ENCODE measurements around the gene RERE. TPM values are rescaled to one million over a fixed set of nuclear protein-coding genes. Genes with fewer than 3 reads are reported as not detected.

Gene RERE
- polyA plus RNA-seq, 1 of the 3 experiments (the other 2 are of a cell fraction), result 8.1 TPM

DNA sequence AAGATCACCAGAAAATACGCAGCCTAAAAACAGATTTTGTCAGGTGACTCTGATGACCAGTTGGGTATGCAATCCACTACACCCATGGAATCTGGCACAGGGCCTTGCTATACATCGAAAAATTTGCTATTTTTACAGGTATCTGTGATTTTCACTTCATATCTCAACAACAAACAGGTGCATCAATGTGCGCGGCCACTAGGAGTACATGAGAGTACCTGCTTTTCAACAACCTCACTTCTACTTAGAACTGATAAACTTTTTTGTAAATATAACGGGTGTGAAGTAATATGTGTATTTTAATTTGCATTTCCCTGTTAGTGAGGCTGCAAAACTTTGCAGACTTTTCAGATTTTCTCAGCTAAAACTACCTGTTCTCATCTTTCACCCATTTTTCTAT lies 418.8 kb downstream of the RERE start:
- ChIA-PET CTCF (interaction anchor here (1.4 to 1.7 kb wide), 2 partner anchors 12 to 22 kb away, joined by 3 to 4 read pairs; no protein-coding TSS in a partner anchor), POLR2A (no interaction called here)
- Histone ChIP-seq H3K4me1 (ENCODE audit: control insufficient read depth in 1 of 2, insufficient read depth in 2 of 2, low read depth in 1 of 2, low read length in 1 of 2) (peaks cover 27 to 44% of the 10 kb centered on the region in 2 experiments), H3F3A (replicated peaks; ENCODE audit: insufficient read depth) (peaks cover 43% of the 10 kb centered on the region), H4K20me1 (ENCODE audit: insufficient read depth) (peaks cover 15% of the 10 kb centered on the region; the same call in 1 of the 2 replicates), H3K9ac (no peak overlapping the region), H3K4me2 (no peak overlapping the region), H3K36me3 (replicated peaks in 1 of 2; ENCODE audit: control insufficient read depth in 1 of 2, insufficient read depth in 2 of 2, low read length in 1 of 2) (peaks cover 2 to 6% of the 10 kb centered on the region in 2 experiments), H3K79me2 (ENCODE audit: insufficient read depth) (peaks cover 45% of the 10 kb centered on the region), H3K27ac (ENCODE audit: low read depth in 2 of 2, low read length in 1 of 2) (peak overlapping the region in 1 of 2 experiments; percentile 93; a peak in 1 of 4 replicates), H3K4me3 (ENCODE audit: low read depth in 2 of 2, low read length in 1 of 2) (no peak overlapping the region), H2AFZ (ENCODE audit: low read depth) (no peak overlapping the region), H3K27me3 (ENCODE audit: insufficient read depth) (no peaks in the 10 kb centered on the region), H3K9me3 (no peaks in the 10 kb centered on the region), H3K9me2 (no peaks in the 10 kb centered on the region)
- WGBS (ENCODE audit: low lambda C conversion rate), result 95% methylated on average over 5 of the region's 5 CpGs
- TF ChIP-seq RFX5 (IDR thresholded peaks at IDR 0.05; ENCODE audit: low read length), result no peak
- TF ChIP-seq, protein P1, sequence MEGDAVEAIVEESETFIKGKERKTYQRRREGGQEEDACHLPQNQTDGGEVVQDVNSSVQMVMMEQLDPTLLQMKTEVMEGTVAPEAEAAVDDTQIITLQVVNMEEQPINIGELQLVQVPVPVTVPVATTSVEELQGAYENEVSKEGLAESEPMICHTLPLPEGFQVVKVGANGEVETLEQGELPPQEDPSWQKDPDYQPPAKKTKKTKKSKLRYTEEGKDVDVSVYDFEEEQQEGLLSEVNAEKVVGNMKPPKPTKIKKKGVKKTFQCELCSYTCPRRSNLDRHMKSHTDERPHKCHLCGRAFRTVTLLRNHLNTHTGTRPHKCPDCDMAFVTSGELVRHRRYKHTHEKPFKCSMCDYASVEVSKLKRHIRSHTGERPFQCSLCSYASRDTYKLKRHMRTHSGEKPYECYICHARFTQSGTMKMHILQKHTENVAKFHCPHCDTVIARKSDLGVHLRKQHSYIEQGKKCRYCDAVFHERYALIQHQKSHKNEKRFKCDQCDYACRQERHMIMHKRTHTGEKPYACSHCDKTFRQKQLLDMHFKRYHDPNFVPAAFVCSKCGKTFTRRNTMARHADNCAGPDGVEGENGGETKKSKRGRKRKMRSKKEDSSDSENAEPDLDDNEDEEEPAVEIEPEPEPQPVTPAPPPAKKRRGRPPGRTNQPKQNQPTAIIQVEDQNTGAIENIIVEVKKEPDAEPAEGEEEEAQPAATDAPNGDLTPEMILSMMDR (IDR thresholded peaks at IDR 0.05), result peak; percentile 25; the same call in 1 of the 2 replicates
- DNase-seq, result no peak

DNA sequence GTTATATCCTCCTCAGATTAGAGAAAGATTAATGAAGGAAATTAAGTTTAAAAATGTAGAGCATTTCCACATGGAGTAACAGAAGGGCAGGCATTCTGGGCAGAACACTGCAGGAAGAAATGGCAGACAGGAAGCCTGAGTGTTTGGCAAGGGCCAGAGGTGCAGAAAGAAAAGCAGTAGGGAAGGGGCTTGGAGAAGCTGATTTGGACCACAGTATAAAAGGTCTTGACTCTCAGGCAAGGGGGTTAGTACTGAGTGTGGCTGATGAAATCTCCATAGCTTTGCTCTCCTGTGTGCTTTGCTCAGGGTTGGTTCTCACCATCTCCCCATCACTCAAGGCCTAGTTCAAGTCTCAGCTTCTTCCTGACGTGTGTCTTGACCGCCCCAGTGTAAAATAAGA lies 419.4 kb downstream of the RERE start:
- 100% methylated on average over 2 of the region's 2 CpGs for WGBS (ENCODE audit: low lambda C conversion rate)
- H3K27me3 ChIP-seq (ENCODE audit: insufficient read depth), result no peaks in the 10 kb centered on the region
- DNase-seq, result no peak
- H4K20me1 ChIP-seq (ENCODE audit: insufficient read depth), result peaks cover 15% of the 10 kb centered on the region; the same call in 1 of the 2 replicates
- H3K4me2 ChIP-seq, result peak overlapping the region; percentile 34; the same call in 1 of the 2 replicates
- peak overlapping the region; percentile 60; the same call in 1 of the 2 replicates for H3K9ac ChIP-seq
- peaks cover 44% of the 10 kb centered on the region for H3K79me2 ChIP-seq (ENCODE audit: insufficient read depth)
- H2AFZ ChIP-seq (ENCODE audit: low read depth), result no peak overlapping the region
- H3K27ac ChIP-seq (ENCODE audit: low read depth in 2 of 2, low read length in 1 of 2), result peak overlapping the region; percentile 60 to 93
- ChIA-PET POLR2A (no interaction called here), CTCF (interaction anchor here (1.4 to 2.5 kb wide), 3 partner anchors 11 to 21 kb away, joined by 3 to 9 read pairs (median 4); no protein-coding TSS in a partner anchor)
- TF ChIP-seq FOXJ3 (CRISPR knock-in tag; IDR thresholded peaks at IDR 0.05) (no peak), RFX5 (IDR thresholded peaks at IDR 0.05; ENCODE audit: low read length) (no peak), GABPA (IDR thresholded peaks at IDR 0.05; ENCODE audit: low read depth) (no peak), POLR2AphosphoS5 (IDR thresholded peaks at IDR 0.05; ENCODE audit: low read depth, low read length) (no peak), TAF1 (IDR thresholded peaks at IDR 0.05; ENCODE audit: borderline replicate concordance, low read depth, low read length) (no peak), MEF2A (IDR thresholded peaks at IDR 0.05; ENCODE audit: borderline replicate concordance, low read depth) (no peak), SIN3A (IDR thresholded peaks at IDR 0.05; ENCODE audit: borderline replicate concordance, low read depth, low read length) (no peak), EP300 (IDR thresholded peaks at IDR 0.05; ENCODE audit: borderline replicate concordance in 1 of 2, low read depth in 1 of 2, low read length in 1 of 2) (no peak), ELF1 (IDR thresholded peaks at IDR 0.05) (no peak), JUND (IDR thresholded peaks at IDR 0.05) (no peak), GATA2 (CRISPR knock-in tag; IDR thresholded peaks at IDR 0.05) (no peak), SMC3 (IDR thresholded peaks at IDR 0.05; ENCODE audit: low read depth, low read length) (no peak)
- TF ChIP-seq, protein P2, sequence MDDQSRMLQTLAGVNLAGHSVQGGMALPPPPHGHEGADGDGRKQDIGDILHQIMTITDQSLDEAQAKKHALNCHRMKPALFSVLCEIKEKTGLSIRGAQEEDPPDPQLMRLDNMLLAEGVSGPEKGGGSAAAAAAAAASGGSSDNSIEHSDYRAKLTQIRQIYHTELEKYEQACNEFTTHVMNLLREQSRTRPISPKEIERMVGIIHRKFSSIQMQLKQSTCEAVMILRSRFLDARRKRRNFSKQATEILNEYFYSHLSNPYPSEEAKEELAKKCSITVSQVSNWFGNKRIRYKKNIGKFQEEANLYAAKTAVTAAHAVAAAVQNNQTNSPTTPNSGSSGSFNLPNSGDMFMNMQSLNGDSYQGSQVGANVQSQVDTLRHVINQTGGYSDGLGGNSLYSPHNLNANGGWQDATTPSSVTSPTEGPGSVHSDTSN (IDR thresholded peaks at IDR 0.05), result no peak
- TF ChIP-seq, protein P3, sequence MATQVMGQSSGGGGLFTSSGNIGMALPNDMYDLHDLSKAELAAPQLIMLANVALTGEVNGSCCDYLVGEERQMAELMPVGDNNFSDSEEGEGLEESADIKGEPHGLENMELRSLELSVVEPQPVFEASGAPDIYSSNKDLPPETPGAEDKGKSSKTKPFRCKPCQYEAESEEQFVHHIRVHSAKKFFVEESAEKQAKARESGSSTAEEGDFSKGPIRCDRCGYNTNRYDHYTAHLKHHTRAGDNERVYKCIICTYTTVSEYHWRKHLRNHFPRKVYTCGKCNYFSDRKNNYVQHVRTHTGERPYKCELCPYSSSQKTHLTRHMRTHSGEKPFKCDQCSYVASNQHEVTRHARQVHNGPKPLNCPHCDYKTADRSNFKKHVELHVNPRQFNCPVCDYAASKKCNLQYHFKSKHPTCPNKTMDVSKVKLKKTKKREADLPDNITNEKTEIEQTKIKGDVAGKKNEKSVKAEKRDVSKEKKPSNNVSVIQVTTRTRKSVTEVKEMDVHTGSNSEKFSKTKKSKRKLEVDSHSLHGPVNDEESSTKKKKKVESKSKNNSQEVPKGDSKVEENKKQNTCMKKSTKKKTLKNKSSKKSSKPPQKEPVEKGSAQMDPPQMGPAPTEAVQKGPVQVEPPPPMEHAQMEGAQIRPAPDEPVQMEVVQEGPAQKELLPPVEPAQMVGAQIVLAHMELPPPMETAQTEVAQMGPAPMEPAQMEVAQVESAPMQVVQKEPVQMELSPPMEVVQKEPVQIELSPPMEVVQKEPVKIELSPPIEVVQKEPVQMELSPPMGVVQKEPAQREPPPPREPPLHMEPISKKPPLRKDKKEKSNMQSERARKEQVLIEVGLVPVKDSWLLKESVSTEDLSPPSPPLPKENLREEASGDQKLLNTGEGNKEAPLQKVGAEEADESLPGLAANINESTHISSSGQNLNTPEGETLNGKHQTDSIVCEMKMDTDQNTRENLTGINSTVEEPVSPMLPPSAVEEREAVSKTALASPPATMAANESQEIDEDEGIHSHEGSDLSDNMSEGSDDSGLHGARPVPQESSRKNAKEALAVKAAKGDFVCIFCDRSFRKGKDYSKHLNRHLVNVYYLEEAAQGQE (IDR thresholded peaks at IDR 0.05; ENCODE audit: low read depth, low read length), result no peak
- TF ChIP-seq, protein P4, sequence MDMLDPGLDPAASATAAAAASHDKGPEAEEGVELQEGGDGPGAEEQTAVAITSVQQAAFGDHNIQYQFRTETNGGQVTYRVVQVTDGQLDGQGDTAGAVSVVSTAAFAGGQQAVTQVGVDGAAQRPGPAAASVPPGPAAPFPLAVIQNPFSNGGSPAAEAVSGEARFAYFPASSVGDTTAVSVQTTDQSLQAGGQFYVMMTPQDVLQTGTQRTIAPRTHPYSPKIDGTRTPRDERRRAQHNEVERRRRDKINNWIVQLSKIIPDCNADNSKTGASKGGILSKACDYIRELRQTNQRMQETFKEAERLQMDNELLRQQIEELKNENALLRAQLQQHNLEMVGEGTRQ (IDR thresholded peaks at IDR 0.05; ENCODE audit: borderline replicate concordance, low read depth, low read length), result no peak
- H3K36me3 ChIP-seq (replicated peaks in 1 of 2; ENCODE audit: control insufficient read depth in 1 of 2, insufficient read depth in 2 of 2, low read length in 1 of 2), result peaks cover 2 to 10% of the 10 kb centered on the region in 2 experiments
- peaks cover 30 to 44% of the 10 kb centered on the region in 2 experiments for H3K4me1 ChIP-seq (ENCODE audit: control insufficient read depth in 1 of 2, insufficient read depth in 2 of 2, low read depth in 1 of 2, low read length in 1 of 2)
- H3K9me3 ChIP-seq, result no peaks in the 10 kb centered on the region
- H3K4me3 ChIP-seq (ENCODE audit: low read depth in 2 of 2, low read length in 1 of 2), result no peak overlapping the region
- H3F3A ChIP-seq (replicated peaks; ENCODE audit: insufficient read depth), result peaks cover 46% of the 10 kb centered on the region
- H3K9me2 ChIP-seq, result no peaks in the 10 kb centered on the region

All from SK-N-SH (cell line).